Ectodermal cell (in vitro differentiated cells): ENCODE results near the gene MON1A.

ENCODE experiments used
- H3K27ac ChIP-seq: 2 replicates; pipeline ENCODE4 v1.7.0; 2013; ENCODE audit warnings: mild to moderate bottlenecking, low read depth, low read length; ENCODE audit not compliant: insufficient read depth, poor library complexity, severe bottlenecking
- H3K27me3 ChIP-seq: 2 replicates; pipeline ENCODE4 v1.7.0; 2013; ENCODE audit warnings: mild to moderate bottlenecking, low read length; ENCODE audit not compliant: insufficient read depth, control insufficient read depth, poor library complexity, severe bottlenecking
- H3K36me3 ChIP-seq: one replicate; pipeline ENCODE4 v1.7.0; 2013; ENCODE audit warnings: low read length; ENCODE audit not compliant: control insufficient read depth, insufficient read depth
- H3K4me1 ChIP-seq: one replicate; pipeline ENCODE4 v1.7.0; 2013; ENCODE audit warnings: low read length; ENCODE audit not compliant: control insufficient read depth, insufficient read depth
- H3K4me3 ChIP-seq: 2 replicates; pipeline ENCODE4 v1.7.0; 2013; ENCODE audit warnings: low read depth, low read length, control low read depth; ENCODE audit not compliant: insufficient read depth
- H3K9me3 ChIP-seq: 2 replicates; pipeline ENCODE4 v1.7.0; 2013; ENCODE audit warnings: mild to moderate bottlenecking, low read length, moderate library complexity; ENCODE audit not compliant: control insufficient read depth
- WGBS, 2 experiments: methylation state at CpG; one replicate each; pipeline ENCODE4 v1.1.7; 2013; ENCODE audit warnings: missing lambda C conversion rate in 2 of 2; 5-methylcytosine and 5-hydroxymethylcytosine counted together

Gene MON1A

GRCh38 chr3:49872801-49873281 is 56.8 kb downstream of the MON1A start:
- Histone ChIP-seq H3K9me3 (no peaks in the 10 kb centered on the region), H3K27me3 (peaks cover 16% of the 10 kb centered on the region), H3K27ac (no peak overlapping the region), H3K4me3 (no peak overlapping the region), H3K4me1 (peaks cover 25% of the 10 kb centered on the region), H3K36me3 (no peaks in the 10 kb centered on the region)
- 89 to 91% methylated on average over 4 of the region's 4 CpGs for WGBS, 2 experiments

- Histone ChIP-seq H3K9me3 (no peaks in the 10 kb centered on the region), H3K36me3 (no peaks in the 10 kb centered on the region), H3K4me1 (peaks cover 32% of the 10 kb centered on the region), H3K27me3 (peaks cover 16% of the 10 kb centered on the region), H3K4me3 (no peak overlapping the region), H3K27ac (no peak overlapping the region)
- 94 to 95% methylated on average over 10 of the region's 10 CpGs for WGBS, 2 experiments
These were observed 58.0 kb downstream of the MON1A start for GRCh38 chr3:49871531-49872153.

GRCh38 chr3:49869525-49870126 is 60.0 kb downstream of the MON1A start, which contains the start of gene CAMKV:
CAMKV (minus strand) TSS chr3:49869906; CDS start chr3:49862388, 7,518 bp downstream.
- H3K27ac ChIP-seq: no peak within 1 kb of the TSS
- peaks cover 16% of the 10 kb centered on the region for H3K27me3 ChIP-seq
- 0 to 1% methylated on average over 59 of the region's 59 CpGs for WGBS, 2 experiments
- peak within 1 kb of the TSS; percentile 54 for H3K4me3 ChIP-seq
- H3K4me1 ChIP-seq: peaks cover 42% of the 10 kb centered on the region
- no peaks in the 10 kb centered on the region for H3K9me3 ChIP-seq
- H3K36me3 ChIP-seq: no peaks in the 10 kb centered on the region

- H3K4me1 ChIP-seq: peaks cover 44% of the 10 kb centered on the region
- H3K4me3 ChIP-seq: peak overlapping the region; percentile 54
- 1% methylated on average over 23 of the region's 23 CpGs for WGBS, 2 experiments
- H3K27me3 ChIP-seq: peaks cover 16% of the 10 kb centered on the region
- H3K27ac ChIP-seq: no peak overlapping the region
- no peaks in the 10 kb centered on the region for H3K9me3 ChIP-seq
- H3K36me3 ChIP-seq: no peaks in the 10 kb centered on the region
These were observed 60.6 kb downstream of the MON1A start for GRCh38 chr3:49868862-49869466.

- no peak overlapping the region for H3K4me3 ChIP-seq
- H3K36me3 ChIP-seq: no peaks in the 10 kb centered on the region
- no peak overlapping the region for H3K27ac ChIP-seq
- WGBS, 2 experiments: 14 to 22% methylated on average over 7 of the region's 7 CpGs
- H3K27me3 ChIP-seq: peaks cover 16% of the 10 kb centered on the region
- H3K4me1 ChIP-seq: peaks cover 44% of the 10 kb centered on the region
- H3K9me3 ChIP-seq: no peaks in the 10 kb centered on the region
These were observed 61.7 kb downstream of the MON1A start for GRCh38 chr3:49867871-49868321.

- H3K27ac ChIP-seq: no peak overlapping the region
- H3K4me3 ChIP-seq: no peak overlapping the region
- peaks cover 16% of the 10 kb centered on the region for H3K27me3 ChIP-seq
- H3K4me1 ChIP-seq: peaks cover 44% of the 10 kb centered on the region
- no peaks in the 10 kb centered on the region for H3K36me3 ChIP-seq
- 81 to 91% methylated on average over 1 of the region's 1 CpG for WGBS, 2 experiments
- no peaks in the 10 kb centered on the region for H3K9me3 ChIP-seq
These were observed 62.2 kb downstream of the MON1A start for GRCh38 chr3:49867400-49867799.

- Histone ChIP-seq H3K36me3 (no peaks in the 10 kb centered on the region), H3K9me3 (no peaks in the 10 kb centered on the region), H3K27me3 (peaks cover 9% of the 10 kb centered on the region), H3K27ac (no peak overlapping the region), H3K4me3 (no peak overlapping the region), H3K4me1 (peaks cover 44% of the 10 kb centered on the region)
- WGBS, 2 experiments: 84 to 90% methylated on average over 7 of the region's 7 CpGs
These were observed 64.3 kb downstream of the MON1A start for GRCh38 chr3:49865198-49865784.

- Histone ChIP-seq H3K4me3 (no peak overlapping the region), H3K9me3 (no peaks in the 10 kb centered on the region), H3K27me3 (peaks cover under 1% of the 10 kb centered on the region), H3K36me3 (no peaks in the 10 kb centered on the region), H3K27ac (no peak overlapping the region), H3K4me1 (peaks cover 38% of the 10 kb centered on the region)
- WGBS, 2 experiments: 86 to 91% methylated on average over 5 of the region's 5 CpGs
These were observed 65.1 kb downstream of the MON1A start for GRCh38 chr3:49864505-49864904.

GRCh38 chr3:49859576-49860305 is 69.9 kb downstream of the MON1A start:
- Histone ChIP-seq H3K4me1 (peaks cover 12% of the 10 kb centered on the region), H3K4me3 (no peak overlapping the region), H3K27ac (no peak overlapping the region), H3K27me3 (no peaks in the 10 kb centered on the region), H3K36me3 (no peaks in the 10 kb centered on the region), H3K9me3 (no peaks in the 10 kb centered on the region)
- WGBS, 2 experiments: 94 to 95% methylated on average over 12 of the region's 12 CpGs
